Right lobe of liver (tissue), 4 donors: Measurements from ENCODE around the gene LMBR1L.

ENCODE experiments used
- POLR2A ChIP-seq: fragments of 450-650 bp; IDR thresholded peaks from one replicate; pipeline ENCODE4 v1.6.1; 2017; ENCODE audit warnings: antibody characterized with exemption, mild to moderate bottlenecking
- TF ChIP-seq, protein P1 (sequence below), 4 donors: fragments of 200-600 bp in 3 of 4; fragments of 450-650 bp in 1 of 4; IDR thresholded peaks; one replicate each; pipeline versions ENCODE4 v1.5.1 to v1.8.0; 2016 to 2022; ENCODE audit warnings: antibody characterized with exemption in 4 of 4, mild to moderate bottlenecking in 2 of 4
- donor health status: DM: no; HTN: no; CAD: no.
- donor health status: DM: no; HTN: no; CAD: no.
- donor health status: DM: no; HTN: yes; CAD: no.

DNA sequence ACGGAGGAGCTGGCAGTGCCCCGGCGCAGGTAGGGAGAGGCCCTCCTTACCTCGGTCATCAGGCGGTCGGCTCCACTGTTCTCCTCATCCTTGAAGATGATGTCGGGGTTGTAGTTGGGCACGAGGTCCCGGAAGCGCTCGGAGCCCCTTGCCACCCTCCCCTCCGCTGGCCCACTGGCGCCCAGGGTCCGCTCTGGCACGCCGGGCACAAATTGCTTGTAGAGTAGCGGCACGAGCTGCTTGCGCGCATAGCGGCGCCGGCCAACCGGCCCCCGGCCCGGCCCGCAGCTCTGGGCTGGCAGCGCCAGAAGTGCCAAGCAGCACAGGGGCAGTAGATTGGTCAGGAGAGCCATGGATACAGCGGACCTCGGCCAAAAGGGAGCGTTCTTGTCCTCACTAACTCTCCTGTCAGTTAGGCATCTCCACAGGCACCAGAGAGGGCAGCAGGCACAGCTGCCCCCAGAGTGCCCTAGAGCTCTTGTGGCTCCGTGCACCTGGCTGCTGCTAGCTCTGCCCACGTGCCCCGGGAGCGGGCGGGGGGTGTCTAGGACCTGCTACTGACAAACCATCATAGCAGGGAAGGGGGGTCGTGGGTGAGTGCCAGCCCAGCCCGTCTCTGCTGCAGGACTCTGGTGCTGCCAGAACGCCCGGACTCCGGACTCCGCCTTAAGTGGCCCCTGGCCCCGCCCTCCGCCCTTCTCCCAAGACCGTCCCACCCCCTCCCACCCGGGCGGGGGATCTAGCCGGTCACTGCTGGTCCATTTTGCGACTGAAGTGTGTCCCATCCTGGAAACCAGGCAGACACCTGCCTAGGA is 16.3 kb downstream of the LMBR1L start, which contains the start of gene DHH:
- TF ChIP-seq, protein P1, sequence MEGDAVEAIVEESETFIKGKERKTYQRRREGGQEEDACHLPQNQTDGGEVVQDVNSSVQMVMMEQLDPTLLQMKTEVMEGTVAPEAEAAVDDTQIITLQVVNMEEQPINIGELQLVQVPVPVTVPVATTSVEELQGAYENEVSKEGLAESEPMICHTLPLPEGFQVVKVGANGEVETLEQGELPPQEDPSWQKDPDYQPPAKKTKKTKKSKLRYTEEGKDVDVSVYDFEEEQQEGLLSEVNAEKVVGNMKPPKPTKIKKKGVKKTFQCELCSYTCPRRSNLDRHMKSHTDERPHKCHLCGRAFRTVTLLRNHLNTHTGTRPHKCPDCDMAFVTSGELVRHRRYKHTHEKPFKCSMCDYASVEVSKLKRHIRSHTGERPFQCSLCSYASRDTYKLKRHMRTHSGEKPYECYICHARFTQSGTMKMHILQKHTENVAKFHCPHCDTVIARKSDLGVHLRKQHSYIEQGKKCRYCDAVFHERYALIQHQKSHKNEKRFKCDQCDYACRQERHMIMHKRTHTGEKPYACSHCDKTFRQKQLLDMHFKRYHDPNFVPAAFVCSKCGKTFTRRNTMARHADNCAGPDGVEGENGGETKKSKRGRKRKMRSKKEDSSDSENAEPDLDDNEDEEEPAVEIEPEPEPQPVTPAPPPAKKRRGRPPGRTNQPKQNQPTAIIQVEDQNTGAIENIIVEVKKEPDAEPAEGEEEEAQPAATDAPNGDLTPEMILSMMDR (IDR thresholded peaks at IDR 0.05), result no peak
- TF ChIP-seq POLR2A, result no peak
